Trophoblast cell (in vitro differentiated cells and primary cell): Measurements from ENCODE around the gene TBC1D8.

Experiments used
- DNase-seq, 2 donors: peaks; one replicate each; pipeline ENCODE4 v3.0.0-alpha.2; 2016
- H2AFZ ChIP-seq: 2 replicates; pipeline ENCODE4 v1.6.1; 2013; ENCODE audit warnings: low read length, moderate library complexity, mild to moderate bottlenecking; ENCODE audit not compliant: insufficient read depth, poor library complexity
- H2AK5ac ChIP-seq: 2 replicates; pipeline ENCODE4 v1.6.1; 2013; ENCODE audit warnings: mild to moderate bottlenecking, low read length
- H2BK120ac ChIP-seq: 2 replicates; pipeline ENCODE4 v1.6.1; 2013; ENCODE audit warnings: low read length, mild to moderate bottlenecking, moderate library complexity; ENCODE audit not compliant: insufficient read depth, poor library complexity
- H2BK12ac ChIP-seq: 2 replicates; pipeline ENCODE4 v1.6.1; 2013; ENCODE audit warnings: mild to moderate bottlenecking, low read length, moderate library complexity
- H2BK5ac ChIP-seq: 2 replicates; pipeline ENCODE4 v1.6.1; 2013; ENCODE audit warnings: low read length, low read depth, moderate library complexity, mild to moderate bottlenecking; ENCODE audit not compliant: poor library complexity
- H3K14ac ChIP-seq: 2 replicates; pipeline ENCODE4 v1.6.1; 2013; ENCODE audit warnings: mild to moderate bottlenecking, low read length
- H3K18ac ChIP-seq: 2 replicates; pipeline ENCODE4 v1.6.1; 2013; ENCODE audit warnings: mild to moderate bottlenecking, low read length
- H3K23ac ChIP-seq: 2 replicates; pipeline ENCODE4 v1.6.1; 2013; ENCODE audit warnings: low read length
- H3K27ac ChIP-seq: 2 replicates; pipeline ENCODE4 v1.5.1; 2013; ENCODE audit warnings: low read depth, mild to moderate bottlenecking, inconsistent platforms, low read length, moderate library complexity
- H3K27me3 ChIP-seq: 2 replicates; pipeline ENCODE4 v1.6.1; 2013; ENCODE audit warnings: inconsistent platforms, mild to moderate bottlenecking, low read length, moderate library complexity; ENCODE audit not compliant: insufficient read depth
- H3K36me3 ChIP-seq, 2 experiments: 1 replicate in 1 of 2; 2 replicates in 1 of 2; pipeline ENCODE4 v1.6.1; 2013; ENCODE audit warnings: low read length in 2 of 2, mild to moderate bottlenecking in 2 of 2, moderate library complexity in 1 of 2; ENCODE audit not compliant: insufficient read depth in 2 of 2, control insufficient read depth in 1 of 2
- H3K4ac ChIP-seq: 2 replicates; pipeline ENCODE4 v1.6.1; 2013; ENCODE audit warnings: low read depth, mild to moderate bottlenecking, low read length, moderate library complexity
- H3K4me1 ChIP-seq, 2 experiments: 1 replicate in 1 of 2; 2 replicates in 1 of 2; pipeline ENCODE4 v1.6.1; 2013; ENCODE audit warnings: low read length in 2 of 2, mild to moderate bottlenecking in 2 of 2, moderate library complexity in 1 of 2; ENCODE audit not compliant: insufficient read depth in 2 of 2, control insufficient read depth in 1 of 2
- H3K4me2 ChIP-seq: 2 replicates; pipeline ENCODE4 v1.6.1; 2013; ENCODE audit warnings: inconsistent platforms, mild to moderate bottlenecking, low read length, moderate library complexity
- H3K4me3 ChIP-seq: 2 replicates; pipeline ENCODE4 v1.5.1; 2013; ENCODE audit warnings: mild to moderate bottlenecking, low read depth, low read length, inconsistent platforms
- H3K79me1 ChIP-seq: one replicate; pipeline ENCODE4 v1.6.1; 2013; ENCODE audit warnings: low read length
- H3K79me2 ChIP-seq: 2 replicates; pipeline ENCODE4 v1.6.1; 2013; ENCODE audit warnings: low read length, mild to moderate bottlenecking; ENCODE audit not compliant: control insufficient read depth, insufficient read depth, poor library complexity
- H3K9ac ChIP-seq: 2 replicates; pipeline ENCODE4 v1.6.1; 2013; ENCODE audit warnings: mild to moderate bottlenecking, low read length
- H3K9me3 ChIP-seq: 2 replicates; pipeline ENCODE4 v1.6.1; 2013; ENCODE audit warnings: low read depth, mild to moderate bottlenecking, control low read depth, inconsistent platforms, low read length; ENCODE audit not compliant: insufficient read depth
- H4K12ac ChIP-seq: 2 replicates; pipeline ENCODE4 v1.6.1; 2013; ENCODE audit warnings: low read depth, mild to moderate bottlenecking, low read length, moderate library complexity
- H4K8ac ChIP-seq: 2 replicates; pipeline ENCODE4 v1.6.1; 2013; ENCODE audit warnings: low read depth, mild to moderate bottlenecking, low read length, moderate library complexity
- H4K91ac ChIP-seq: one replicate; pipeline ENCODE4 v1.6.1; 2013; ENCODE audit warnings: low read depth, mild to moderate bottlenecking, low read length, moderate library complexity
- WGBS: extraction: QIAGEN DNeasy Blood & Tissue Kit; methylation state at CpG from one replicate; pipeline ENCODE4 v1.1.7; 2013; ENCODE audit warnings: missing lambda C conversion rate; ENCODE audit not compliant: insufficient read length, insufficient coverage; ENCODE audit errors: extremely low coverage; 5-methylcytosine and 5-hydroxymethylcytosine counted together

The TBC1D8 gene

GRCh38 chr2:100964681-100965169 lies 186.5 kb downstream of the TBC1D8 start:
- no peak overlapping the region for H2BK5ac ChIP-seq
- H3K4me2 ChIP-seq, result no peak overlapping the region
- H3K36me3 ChIP-seq, result no peaks in the 10 kb centered on the region
- no peaks in the 10 kb centered on the region for H3K79me1 ChIP-seq
- H3K9me3 ChIP-seq, result peaks cover 1% of the 10 kb centered on the region
- no peaks in the 10 kb centered on the region for H3K79me2 ChIP-seq
- no peak overlapping the region for H3K4ac ChIP-seq
- H3K27me3 ChIP-seq, result no peaks in the 10 kb centered on the region
- no peak overlapping the region for H3K14ac ChIP-seq
- H2AFZ ChIP-seq, result no peak overlapping the region
- no peak overlapping the region for H3K23ac ChIP-seq
- peaks cover 0 to 2% of the 10 kb centered on the region in 2 experiments for H3K4me1 ChIP-seq
- no peak overlapping the region for H2AK5ac ChIP-seq
- no peak overlapping the region for H2BK120ac ChIP-seq
- H4K8ac ChIP-seq, result no peak overlapping the region
- H2BK12ac ChIP-seq, result no peak overlapping the region
- WGBS, result no CpG with 5 or more reads among the region's 11 CpGs
- no peak overlapping the region for H4K12ac ChIP-seq
- no peak overlapping the region for H4K91ac ChIP-seq
- DNase-seq, result no peak
- no peak overlapping the region for H3K18ac ChIP-seq
- H3K4me3 ChIP-seq, result no peak overlapping the region
- H3K9ac ChIP-seq, result no peak overlapping the region
- H3K27ac ChIP-seq, result no peak overlapping the region

- H2BK120ac ChIP-seq, result no peak overlapping the region
- WGBS, result no CpG with 5 or more reads among the region's 12 CpGs
- no peak overlapping the region for H3K27ac ChIP-seq
- no peaks in the 10 kb centered on the region for H3K79me1 ChIP-seq
- H3K79me2 ChIP-seq, result no peaks in the 10 kb centered on the region
- no peak overlapping the region for H2BK5ac ChIP-seq
- H3K4ac ChIP-seq, result no peak overlapping the region
- H3K23ac ChIP-seq, result no peak overlapping the region
- no peaks in the 10 kb centered on the region for H3K36me3 ChIP-seq
- no peak overlapping the region for H3K4me3 ChIP-seq
- H2AFZ ChIP-seq, result no peak overlapping the region
- peaks cover 1% of the 10 kb centered on the region for H3K9me3 ChIP-seq
- peaks cover 0 to 2% of the 10 kb centered on the region in 2 experiments for H3K4me1 ChIP-seq
- H3K9ac ChIP-seq, result no peak overlapping the region
- H3K18ac ChIP-seq, result no peak overlapping the region
- DNase-seq, result no peak
- no peak overlapping the region for H3K4me2 ChIP-seq
- no peak overlapping the region for H4K91ac ChIP-seq
- no peak overlapping the region for H4K8ac ChIP-seq
- H3K27me3 ChIP-seq, result no peaks in the 10 kb centered on the region
- H2AK5ac ChIP-seq, result no peak overlapping the region
- no peak overlapping the region for H4K12ac ChIP-seq
- H3K14ac ChIP-seq, result no peak overlapping the region
- H2BK12ac ChIP-seq, result no peak overlapping the region
These were observed 187.0 kb downstream of the TBC1D8 start for GRCh38 chr2:100964222-100964621.

GRCh38 chr2:100963026-100963375 lies 188.2 kb downstream of the TBC1D8 start:
- H2BK5ac ChIP-seq, result no peak overlapping the region
- no peak overlapping the region for H2BK12ac ChIP-seq
- no peak for DNase-seq
- no peak overlapping the region for H3K18ac ChIP-seq
- no peaks in the 10 kb centered on the region for H3K79me2 ChIP-seq
- no CpG with 5 or more reads among the region's 4 CpGs for WGBS
- H3K9me3 ChIP-seq, result no peaks in the 10 kb centered on the region
- no peak overlapping the region for H3K4me2 ChIP-seq
- H3K9ac ChIP-seq, result no peak overlapping the region
- no peak overlapping the region for H3K23ac ChIP-seq
- no peaks in the 10 kb centered on the region for H3K27me3 ChIP-seq
- no peak overlapping the region for H3K4ac ChIP-seq
- H2AFZ ChIP-seq, result no peak overlapping the region
- no peaks in the 10 kb centered on the region for H3K79me1 ChIP-seq
- H4K91ac ChIP-seq, result no peak overlapping the region
- no peak overlapping the region for H3K14ac ChIP-seq
- H4K8ac ChIP-seq, result no peak overlapping the region
- H3K27ac ChIP-seq, result no peak overlapping the region
- no peaks in the 10 kb centered on the region for H3K4me1 ChIP-seq
- no peaks in the 10 kb centered on the region for H3K36me3 ChIP-seq
- no peak overlapping the region for H2BK120ac ChIP-seq
- no peak overlapping the region for H4K12ac ChIP-seq
- H3K4me3 ChIP-seq, result no peak overlapping the region
- no peak overlapping the region for H2AK5ac ChIP-seq

GRCh38 chr2:100962366-100963025 lies 188.7 kb downstream of the TBC1D8 start:
- Histone ChIP-seq H3K79me1 (no peaks in the 10 kb centered on the region), H3K4ac (no peak overlapping the region), H2BK12ac (no peak overlapping the region), H3K27me3 (no peaks in the 10 kb centered on the region), H3K18ac (no peak overlapping the region), H2AFZ (no peak overlapping the region), H3K14ac (no peak overlapping the region), H3K79me2 (no peaks in the 10 kb centered on the region), H3K9me3 (no peaks in the 10 kb centered on the region), H3K9ac (no peak overlapping the region), H3K36me3 (no peaks in the 10 kb centered on the region), H4K8ac (no peak overlapping the region), H4K12ac (no peak overlapping the region), H3K23ac (no peak overlapping the region), H2AK5ac (no peak overlapping the region), H2BK120ac (no peak overlapping the region), H2BK5ac (no peak overlapping the region), H3K4me3 (no peak overlapping the region), H3K4me2 (no peak overlapping the region), H3K27ac (no peak overlapping the region), H3K4me1 (no peaks in the 10 kb centered on the region), H4K91ac (no peak overlapping the region)
- no peak for DNase-seq
- WGBS, result no CpG with 5 or more reads among the region's 12 CpGs
